ENCODE measurements around the gene RBM5.

- TF ChIP-seq ZNF121 (CRISPR knock-in tag; IDR thresholded peaks at IDR 0.05) (no peak), CTCF (IDR thresholded peaks at IDR 0.05) (no peak), ZBTB43 (CRISPR knock-in tag; IDR thresholded peaks at IDR 0.05) (no peak), ELF4 (CRISPR knock-in tag; IDR thresholded peaks at IDR 0.05; ENCODE audit: low read depth) (no peak), SP1 (CRISPR knock-in tag; conservative IDR thresholded peaks at IDR 0.05) (no peak), CREM (CRISPR knock-in tag; IDR thresholded peaks at IDR 0.05) (no peak)
- TF ChIP-seq, protein P1, sequence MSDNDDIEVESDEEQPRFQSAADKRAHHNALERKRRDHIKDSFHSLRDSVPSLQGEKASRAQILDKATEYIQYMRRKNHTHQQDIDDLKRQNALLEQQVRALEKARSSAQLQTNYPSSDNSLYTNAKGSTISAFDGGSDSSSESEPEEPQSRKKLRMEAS (CRISPR knock-in tag; IDR thresholded peaks at IDR 0.05), result no peak
Observed at GRCh38 chr3:50118237-50118636, 29.5 kb downstream of the RBM5 start.

All from WTC11 (cell line).